Esophagus (tissue), 2 donors: ENCODE results near the gene ELMO1. TPM values are rescaled to one million over a fixed set of nuclear protein-coding genes. Genes with fewer than 3 reads are reported as not detected.

Experiments
- H3K27ac ChIP-seq, 2 donors: one replicate each; pipeline ENCODE4 v1.5.1; 2013; ENCODE audit warnings: low read depth in 2 of 2, mild to moderate bottlenecking in 2 of 2, inconsistent platforms in 1 of 2, low read length in 1 of 2, moderate library complexity in 1 of 2
- H3K27me3 ChIP-seq, 2 donors: one replicate each; pipeline ENCODE4 v1.6.1; 2013; ENCODE audit warnings: low read length in 2 of 2, control low read depth in 1 of 2, mild to moderate bottlenecking in 1 of 2; ENCODE audit not compliant: insufficient read depth in 2 of 2, control insufficient read depth in 1 of 2
- H3K36me3 ChIP-seq, 2 donors: one replicate each; pipeline ENCODE4 v1.6.1; 2013; ENCODE audit warnings: low read length in 1 of 2; ENCODE audit not compliant: control insufficient read depth in 2 of 2, insufficient read depth in 2 of 2
- H3K4me1 ChIP-seq, 2 donors: one replicate each; pipeline ENCODE4 v1.6.1; 2013; ENCODE audit warnings: low read length in 1 of 2; ENCODE audit not compliant: control insufficient read depth in 2 of 2, insufficient read depth in 2 of 2
- H3K4me3 ChIP-seq, 2 donors: one replicate each; pipeline ENCODE4 v1.5.1; 2013; ENCODE audit warnings: low read length in 2 of 2, mild to moderate bottlenecking in 2 of 2, low read depth in 1 of 2, moderate library complexity in 1 of 2
- H3K9me3 ChIP-seq, 2 donors: one replicate each; pipeline ENCODE4 v1.6.1; 2013; ENCODE audit warnings: mild to moderate bottlenecking in 2 of 2, low read depth in 1 of 2, low read length in 1 of 2, moderate library complexity in 1 of 2; ENCODE audit not compliant: control insufficient read depth in 2 of 2, insufficient read depth in 1 of 2
- WGBS, 2 donors: extraction: QIAGEN DNeasy Blood & Tissue Kit; methylation state at CpG; one replicate each; pipeline ENCODE4 v1.1.7; 2013; 5-methylcytosine and 5-hydroxymethylcytosine counted together
- polyA plus RNA-seq, 2 donors: library from polyadenylated mRNA; stranded (reverse); fragments of 200-250 nt; gene quantifications; one replicate each; pipeline ENCODE4 v1.2.3, GENCODE V29; 2013
- donor health status: healthy with polysubstance abuse.
- donor health status: Bipolar disorder and iron deficiency.

ELMO1 gene
- polyA plus RNA-seq, 2 donors, result 1.5 to 2.9 TPM

DNA sequence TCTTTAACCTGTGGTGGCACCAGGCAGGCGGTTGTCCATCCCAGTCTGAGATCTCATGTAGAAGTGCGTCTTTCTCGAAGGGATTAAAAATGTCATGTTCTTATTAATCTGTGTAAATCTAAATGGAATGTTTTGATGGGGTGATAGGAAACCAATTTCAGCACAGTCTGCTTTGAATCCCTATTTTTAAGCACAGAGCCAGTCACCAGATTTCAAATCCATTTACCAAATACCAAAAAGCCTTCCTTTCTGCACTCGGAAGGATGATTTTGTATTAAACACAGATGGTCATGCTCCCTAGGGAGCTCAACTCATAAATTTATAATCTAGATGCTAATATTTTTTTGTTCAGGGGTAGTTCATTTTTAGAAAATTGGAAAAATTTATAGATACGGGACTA, 563.8 kb downstream of the ELMO1 start:
- Histone ChIP-seq H3K4me1 (no peaks in the 10 kb centered on the region), H3K9me3 (no peaks in the 10 kb centered on the region), H3K27ac (no peak overlapping the region), H3K4me3 (no peak overlapping the region), H3K27me3 (no peaks in the 10 kb centered on the region), H3K36me3 (peaks cover 0 to 2% of the 10 kb centered on the region in 2 donors)
- WGBS, 2 donors, result 71 to 72% methylated on average over 5 of the region's 5 CpGs

DNA sequence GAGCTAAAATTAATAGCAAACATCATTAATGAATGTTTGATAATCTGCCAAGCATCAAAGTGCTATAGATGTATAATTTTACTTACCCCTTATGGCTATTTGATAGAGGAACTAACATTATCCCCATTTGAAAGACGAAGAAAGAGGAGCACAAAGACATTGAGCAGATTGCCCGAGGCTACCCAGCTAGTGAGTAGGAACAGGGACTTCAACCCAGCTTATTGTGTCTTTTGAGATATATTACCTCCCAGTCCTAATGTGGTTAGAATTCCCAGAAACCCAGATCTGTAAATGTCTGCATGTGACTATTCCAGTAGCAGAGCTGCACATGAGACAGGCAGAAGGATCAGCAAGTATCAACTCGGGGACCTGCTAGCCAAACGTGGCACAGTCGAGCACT, 564.3 kb downstream of the ELMO1 start:
- WGBS, 2 donors, result 49 to 66% methylated on average over 5 of the region's 5 CpGs

DNA sequence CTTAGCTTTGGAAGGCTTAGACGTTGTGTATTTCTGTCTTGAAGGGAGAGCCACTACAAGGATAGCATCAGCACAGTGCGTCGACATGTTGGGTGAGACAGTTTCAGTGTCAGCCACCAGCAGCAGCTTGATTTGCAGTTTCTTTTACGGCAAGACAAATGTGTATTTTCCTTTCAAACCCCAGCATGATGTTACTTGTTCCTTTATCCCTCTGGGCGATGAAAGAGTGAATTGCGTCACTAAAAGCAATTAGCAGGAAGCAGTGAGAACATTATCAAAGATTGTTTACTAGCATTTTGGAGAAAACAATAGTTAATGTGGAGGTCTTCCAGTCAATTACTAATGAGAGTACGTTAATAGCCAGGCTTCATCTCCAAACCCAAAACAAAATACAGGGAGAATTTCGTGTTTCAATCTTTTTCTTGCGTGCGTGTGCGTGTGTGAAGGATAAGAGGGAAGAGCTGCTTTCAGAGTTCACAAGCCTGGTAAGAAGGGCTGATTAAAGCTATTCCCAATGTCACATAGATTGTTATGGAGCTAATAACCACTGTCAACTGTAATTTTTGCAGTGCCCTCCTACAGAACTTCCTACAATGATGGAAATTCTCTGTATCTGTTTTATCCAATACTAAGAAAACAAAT, 567.3 kb downstream of the ELMO1 start:
- Histone ChIP-seq H3K27ac (no peak overlapping the region), H3K4me1 (no peaks in the 10 kb centered on the region), H3K36me3 (peaks cover 0 to 2% of the 10 kb centered on the region in 2 donors), H3K27me3 (no peaks in the 10 kb centered on the region), H3K4me3 (no peak overlapping the region), H3K9me3 (no peaks in the 10 kb centered on the region)
- 55 to 69% methylated on average over 11 of the region's 11 CpGs for WGBS, 2 donors

More for the DNA sequence above, 564.3 kb downstream of the ELMO1 start:
- peaks cover 0 to 2% of the 10 kb centered on the region in 2 donors for H3K36me3 ChIP-seq
- H3K9me3 ChIP-seq, result no peaks in the 10 kb centered on the region
- H3K27ac ChIP-seq, result no peak overlapping the region
- H3K4me1 ChIP-seq, result no peaks in the 10 kb centered on the region
- no peaks in the 10 kb centered on the region for H3K27me3 ChIP-seq
- H3K4me3 ChIP-seq, result no peak overlapping the region

DNA sequence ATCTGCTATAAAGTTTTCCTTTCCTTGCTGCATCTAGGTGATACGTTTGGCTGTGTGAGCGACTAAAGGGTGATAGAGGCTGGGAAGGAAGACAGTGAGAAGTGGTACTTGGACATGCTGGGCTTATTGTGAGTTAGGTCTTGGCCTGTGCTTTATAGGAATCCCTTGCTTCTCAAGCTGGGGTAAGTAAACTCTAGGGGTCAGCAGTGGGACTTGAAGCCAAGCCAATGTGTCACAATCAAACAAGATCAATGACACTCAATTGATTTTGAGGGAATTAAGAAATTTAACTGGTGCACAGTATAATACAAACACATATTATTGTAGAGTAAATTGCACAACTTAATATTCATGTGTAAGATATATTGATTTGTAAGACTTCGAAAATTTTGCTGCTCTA, 568.6 kb downstream of the ELMO1 start:
- no peaks in the 10 kb centered on the region for H3K36me3 ChIP-seq
- 92 to 97% methylated on average over 3 of the region's 3 CpGs for WGBS, 2 donors
- H3K27me3 ChIP-seq, result no peaks in the 10 kb centered on the region
- H3K27ac ChIP-seq, result no peak overlapping the region
- no peak overlapping the region for H3K4me3 ChIP-seq
- H3K4me1 ChIP-seq, result peaks cover 0 to 3% of the 10 kb centered on the region in 2 donors
- no peaks in the 10 kb centered on the region for H3K9me3 ChIP-seq

DNA sequence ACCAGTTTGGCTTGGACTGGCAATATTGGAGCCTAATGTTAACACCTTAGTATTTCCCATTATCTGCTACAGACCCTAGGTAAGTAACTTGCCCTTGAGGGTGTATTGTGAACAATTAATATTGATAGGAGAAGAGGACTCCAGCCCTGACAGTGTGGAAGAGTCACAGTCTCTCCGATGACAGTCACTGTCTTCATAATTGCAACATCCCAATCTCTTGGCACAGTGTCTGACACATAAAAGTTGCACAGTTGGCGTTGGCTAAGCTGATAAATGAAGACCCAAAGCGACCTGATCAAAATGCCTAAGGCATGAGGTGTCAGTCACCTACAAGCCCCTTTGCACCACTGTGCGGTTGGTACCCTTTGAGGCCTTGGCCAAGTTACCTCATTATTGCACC, 569.6 kb downstream of the ELMO1 start:
- Histone ChIP-seq H3K27ac (no peak overlapping the region), H3K27me3 (no peaks in the 10 kb centered on the region), H3K4me1 (peaks cover 0 to 3% of the 10 kb centered on the region in 2 donors), H3K9me3 (no peaks in the 10 kb centered on the region), H3K36me3 (no peaks in the 10 kb centered on the region), H3K4me3 (no peak overlapping the region)
- WGBS, 2 donors, result 70 to 72% methylated on average over 4 of the region's 4 CpGs

DNA sequence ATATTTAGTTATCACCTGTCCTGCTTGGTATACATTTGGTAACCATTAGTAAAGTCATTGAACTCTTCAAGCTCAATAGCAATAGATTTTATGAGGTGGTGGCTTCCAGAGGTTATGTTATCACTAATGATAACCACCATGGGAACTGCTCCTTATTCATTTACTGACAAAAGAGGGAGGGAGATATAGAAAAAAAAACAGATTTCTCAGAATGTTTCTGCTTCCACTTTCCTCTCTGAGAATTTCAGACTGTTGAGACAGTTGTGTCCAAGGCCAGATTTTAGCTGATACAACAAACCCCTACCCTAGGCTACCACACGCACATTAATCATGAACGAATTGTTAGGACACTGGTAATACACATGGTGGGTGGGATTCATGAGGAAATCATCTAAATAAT, 570.4 kb downstream of the ELMO1 start:
- Histone ChIP-seq H3K27ac (no peak overlapping the region), H3K9me3 (no peaks in the 10 kb centered on the region), H3K27me3 (no peaks in the 10 kb centered on the region), H3K4me3 (no peak overlapping the region), H3K4me1 (peaks cover 0 to 3% of the 10 kb centered on the region in 2 donors), H3K36me3 (no peaks in the 10 kb centered on the region)
- 82 to 88% methylated on average over 2 of the region's 2 CpGs for WGBS, 2 donors

DNA sequence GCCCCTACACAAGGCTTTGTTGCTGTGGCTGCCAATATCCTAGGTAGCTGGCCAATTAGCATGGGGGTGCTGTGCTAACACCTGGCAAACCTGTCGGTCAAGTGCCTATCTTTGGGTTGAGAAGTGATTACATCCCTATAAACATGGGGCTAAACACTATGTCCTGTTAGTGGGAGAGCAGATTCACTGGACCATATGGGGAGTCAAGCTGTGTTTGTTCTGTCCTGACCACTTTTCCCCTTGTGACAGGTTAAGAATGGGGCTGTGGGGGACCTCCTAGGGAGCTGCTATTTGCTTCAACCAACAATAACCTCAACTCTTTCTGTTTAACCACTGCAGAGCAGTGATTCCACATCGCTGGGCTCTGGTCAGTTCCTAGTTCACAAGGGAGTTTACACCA, 572.9 kb downstream of the ELMO1 start:
- 56 to 66% methylated on average over 2 of the region's 2 CpGs for WGBS, 2 donors
- Histone ChIP-seq H3K4me3 (no peak overlapping the region), H3K36me3 (no peaks in the 10 kb centered on the region), H3K4me1 (peaks cover 0 to 3% of the 10 kb centered on the region in 2 donors), H3K27ac (no peak overlapping the region), H3K9me3 (no peaks in the 10 kb centered on the region), H3K27me3 (no peaks in the 10 kb centered on the region)

DNA sequence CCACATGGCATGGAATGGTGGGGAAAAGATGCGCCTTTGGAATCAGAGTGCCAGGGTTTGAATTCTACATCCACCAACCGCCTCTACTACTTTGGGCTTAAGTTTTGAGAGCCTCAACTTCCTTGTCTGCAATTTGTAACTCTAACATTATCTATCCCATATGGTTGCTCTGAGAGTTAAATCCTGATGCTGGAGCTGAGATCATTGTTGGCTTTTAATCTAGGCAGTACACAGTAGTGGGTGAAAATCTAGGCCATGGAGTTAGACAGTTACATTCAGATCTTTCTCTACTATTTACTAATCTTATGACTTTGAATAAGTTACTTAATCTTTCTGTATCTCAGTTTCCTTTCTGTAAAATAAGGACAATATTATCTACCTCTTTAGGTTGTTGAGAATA, 574.6 kb downstream of the ELMO1 start:
- 94 to 96% methylated on average over 2 of the region's 2 CpGs for WGBS, 2 donors
- H3K27me3 ChIP-seq, result no peaks in the 10 kb centered on the region

DNA sequence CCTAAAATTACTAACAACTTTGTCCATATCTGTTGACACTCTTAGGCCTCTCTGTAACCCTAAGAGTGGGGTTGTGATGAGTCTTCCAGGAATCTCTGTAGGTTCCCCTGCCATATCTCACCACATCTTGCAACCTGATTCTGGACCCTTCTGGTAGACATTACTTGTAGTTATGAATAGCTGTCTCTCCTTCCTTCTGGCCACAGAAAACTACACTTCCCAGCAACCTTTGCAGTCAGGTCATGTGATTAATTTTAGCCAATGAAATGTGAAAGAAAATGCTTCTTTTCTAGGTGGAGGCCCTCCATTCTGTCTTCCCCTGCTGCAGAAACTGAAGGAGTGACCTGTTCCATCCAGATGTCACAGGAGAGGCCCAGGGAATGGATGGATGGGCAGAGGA, 576.8 kb downstream of the ELMO1 start:
- no peak overlapping the region for H3K4me3 ChIP-seq
- H3K27me3 ChIP-seq, result no peaks in the 10 kb centered on the region
- H3K9me3 ChIP-seq, result no peaks in the 10 kb centered on the region
- peaks cover 0 to 3% of the 10 kb centered on the region in 2 donors for H3K4me1 ChIP-seq
- no peak overlapping the region for H3K27ac ChIP-seq
- peaks cover 0 to 2% of the 10 kb centered on the region in 2 donors for H3K36me3 ChIP-seq

More for the DNA sequence above, 574.6 kb downstream of the ELMO1 start:
- Histone ChIP-seq H3K4me3 (no peak overlapping the region), H3K9me3 (no peaks in the 10 kb centered on the region), H3K36me3 (peaks cover 0 to 2% of the 10 kb centered on the region in 2 donors), H3K27ac (no peak overlapping the region), H3K4me1 (peaks cover 0 to 3% of the 10 kb centered on the region in 2 donors)

DNA sequence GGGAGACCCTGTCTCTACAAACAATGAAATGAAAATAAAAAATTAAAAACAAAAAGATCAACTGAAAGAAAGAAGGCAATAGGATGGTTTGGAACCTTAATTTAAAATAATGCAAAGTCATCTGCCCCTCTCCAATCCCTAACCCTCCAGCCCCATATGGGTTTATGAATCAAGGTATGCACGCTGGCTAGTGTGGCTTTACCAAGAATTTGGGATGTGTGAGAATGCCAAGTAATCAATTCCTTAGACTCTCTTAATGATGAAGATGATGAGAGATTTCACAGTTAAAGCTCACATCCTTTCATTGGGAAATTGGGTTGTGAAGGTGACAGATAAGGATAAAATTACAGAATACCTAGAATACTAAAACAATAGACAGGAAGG, 577.3 kb downstream of the ELMO1 start:
- Histone ChIP-seq H3K27me3 (no peaks in the 10 kb centered on the region), H3K27ac (no peak overlapping the region), H3K36me3 (peaks cover 0 to 2% of the 10 kb centered on the region in 2 donors), H3K9me3 (no peaks in the 10 kb centered on the region), H3K4me1 (peaks cover 0 to 3% of the 10 kb centered on the region in 2 donors), H3K4me3 (no peak overlapping the region)
- 53 to 95% methylated on average over 1 of the region's 1 CpG for WGBS, 2 donors
